PC-3 (cell line): Measurements from ENCODE around the gene PPP3R1. TPM values are rescaled to one million over a fixed set of nuclear protein-coding genes. Genes with fewer than 3 reads are reported as not detected.

Experiments used
- ATAC-seq: fragments of 200-7000 bp; cut with Tn5 transposase; 2 replicates; pipeline ENCODE4 v1.9.1; 2020; ENCODE audit warnings: mild to moderate bottlenecking, moderate library complexity
- BruUV-seq: library from RNA; stranded (reverse); fragments of 400-500 nt; replicated peaks from 2 replicates; lab custom pipeline; 2021; lab: Mats Ljungman, UMichigan
- CTCF ChIA-PET: fragments of 300-600 bp; sonication (Branson Sonifier 250); formaldehyde crosslinking; loops from one replicate; lab custom pipeline; 2022; ENCODE audit warnings: antibody characterized with exemption; lab: Charles Lee
- POLR2A ChIA-PET: fragments of 300-600 bp; sonication (Branson Sonifier 250); formaldehyde crosslinking; loops from one replicate; lab custom pipeline; 2022; ENCODE audit warnings: antibody characterized with exemption; ENCODE audit not compliant: unreplicated experiment; lab: Charles Lee
- DNase-seq: peaks from one replicate; pipeline ENCODE4 v3.0.0-alpha.2; 2015
- H2AFZ ChIP-seq: fragments of 300-600 bp; sonication (generic); 2 replicates; pipeline ENCODE4 v1.6.0; 2016; ENCODE audit warnings: antibody characterized with exemption, low read length
- H3F3A ChIP-seq: fragments of 300-600 bp; sonication (generic); one replicate; pipeline ENCODE4 v1.6.0; 2017; ENCODE audit warnings: antibody characterized with exemption, low read length, control low read depth, mild to moderate bottlenecking; ENCODE audit not compliant: unreplicated experiment
- H3K27ac ChIP-seq: fragments of 300-600 bp; sonication (generic); 2 replicates; pipeline ENCODE4 v1.5.1; 2016; ENCODE audit warnings: mild to moderate bottlenecking, low read length
- H3K27me3 ChIP-seq: fragments of 300-600 bp; sonication (generic); 2 replicates; pipeline ENCODE4 v1.6.1; 2016; ENCODE audit warnings: low read length, mixed read lengths
- H3K36me3 ChIP-seq: fragments of 300-600 bp; sonication (generic); 2 replicates; pipeline ENCODE4 v1.6.1; 2016; ENCODE audit warnings: low read depth, mixed run types, low read length, mixed read lengths
- H3K4me1 ChIP-seq: fragments of 300-600 bp; sonication (generic); 2 replicates; pipeline ENCODE4 v1.5.1; 2016; ENCODE audit warnings: low read length; ENCODE audit not compliant: insufficient read depth
- H3K4me2 ChIP-seq: fragments of 300-600 bp; sonication (generic); 2 replicates; pipeline ENCODE4 v1.6.0; 2016; ENCODE audit warnings: low read length
- H3K4me3 ChIP-seq: fragments of 300-600 bp; sonication (generic); 2 replicates; pipeline ENCODE4 v1.5.1; 2016; ENCODE audit warnings: mild to moderate bottlenecking, low read length, mixed read lengths
- H3K79me2 ChIP-seq: fragments of 300-600 bp; sonication (generic); 2 replicates; pipeline ENCODE4 v1.6.1; 2017; ENCODE audit warnings: low read length, mixed read lengths
- H3K9ac ChIP-seq: fragments of 300-600 bp; sonication (generic); 2 replicates; pipeline ENCODE4 v1.6.0; 2016; ENCODE audit warnings: mild to moderate bottlenecking, low read length
- H3K9me2 ChIP-seq: fragments of 300-600 bp; sonication (generic); replicated peaks from 2 replicates; pipeline ENCODE4 v1.6.1; 2016; ENCODE audit warnings: mixed run types, low read length, mixed read lengths
- H3K9me3 ChIP-seq: fragments of 300-600 bp; sonication (generic); 2 replicates; pipeline ENCODE4 v1.6.1; 2016; ENCODE audit warnings: low read length, mixed read lengths
- H4K20me1 ChIP-seq: fragments of 300-600 bp; sonication (generic); 2 replicates; pipeline ENCODE4 v1.6.1; 2016; ENCODE audit warnings: low read length, mixed read lengths
- CTCF ChIP-seq: fragments of 300-600 bp; sonication (generic); conservative IDR thresholded peaks from 2 replicates; pipeline ENCODE4 v1.5.1; 2017; ENCODE audit warnings: antibody characterized with exemption, low read depth, mild to moderate bottlenecking, low read length
- EZH2 ChIP-seq: fragments of 300-600 bp; sonication (generic); IDR thresholded peaks from one replicate; pipeline ENCODE4 v1.6.1; 2017; ENCODE audit warnings: antibody characterized with exemption, mild to moderate bottlenecking, low read length; ENCODE audit not compliant: unreplicated experiment
- EZH2phosphoT487 ChIP-seq: fragments of 300-600 bp; sonication (generic); IDR thresholded peaks from 2 replicates; pipeline ENCODE4 v1.6.1; 2018; ENCODE audit warnings: mild to moderate bottlenecking, antibody characterized with exemption, low read length, borderline replicate concordance
- intact Hi-C: fragments of 100-400 bp; cut with micrococcal nuclease; formaldehyde crosslinking; loops from 2 replicates; pipeline ENCODE4 v1.9.0; 2023
- total RNA-seq: library from RNA; depleted of rRNA; stranded (reverse); fragments of >200 nt; gene quantifications from 2 replicates; pipeline ENCODE4 v1.2.3, GENCODE V29; 2014

PPP3R1 gene
- total RNA-seq, 1 experiment from 2014 or later, result 13.7 TPM

DNA sequence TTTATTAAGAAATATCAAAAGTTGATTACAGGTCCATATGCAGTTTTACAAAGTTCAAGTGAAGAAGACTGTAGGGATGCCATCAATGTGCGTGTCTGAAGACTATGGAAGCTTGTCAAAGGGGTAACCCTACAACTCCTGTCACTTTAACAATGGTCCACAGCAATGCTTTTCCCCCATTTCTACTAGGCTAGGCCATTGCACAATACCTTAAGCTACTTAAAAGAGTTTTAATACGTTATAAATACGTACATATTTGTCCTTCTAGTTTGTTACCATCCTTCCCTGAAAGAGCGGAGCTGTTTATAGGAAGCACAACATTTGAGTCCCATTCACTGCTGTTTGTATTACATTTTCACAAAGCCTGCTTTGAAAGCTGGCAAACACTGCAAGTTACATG, 40.7 kb upstream of the PPP3R1 start:
- no peak overlapping the region for H3K9ac ChIP-seq
- H3K4me2 ChIP-seq, result no peak overlapping the region
- no peak overlapping the region for H3K4me3 ChIP-seq
- intact Hi-C loops, result loop anchor here (5.0 kb wide), 1 partner anchor 149 kb away; no protein-coding TSS in a partner anchor
- H3K4me1 ChIP-seq, result no peaks in the 10 kb centered on the region; the same call in 1 of the 2 replicates
- ATAC-seq, result no peak
- H3K9me2 ChIP-seq, result no peaks in the 10 kb centered on the region
- no peaks in the 10 kb centered on the region for H4K20me1 ChIP-seq
- no peak overlapping the region for H2AFZ ChIP-seq
- H3K79me2 ChIP-seq, result no peaks in the 10 kb centered on the region
- no peak overlapping the region for H3K27ac ChIP-seq
- H3K27me3 ChIP-seq, result no peaks in the 10 kb centered on the region
- CTCF ChIA-PET, result interaction anchor here (2.0 kb wide), 2 partner anchors 65 to 171 kb away, joined by 11 to 15 read pairs; no protein-coding TSS in a partner anchor
- no peaks in the 10 kb centered on the region for H3F3A ChIP-seq
- H3K9me3 ChIP-seq, result no peaks in the 10 kb centered on the region
- no peak for TF ChIP-seq EZH2phosphoT487
- no peak for TF ChIP-seq EZH2
- no peak for TF ChIP-seq CTCF
- TSS peak; percentile 38 for BruUV-seq
- no peak for DNase-seq
- POLR2A ChIA-PET, result no interaction called here
- no peaks in the 10 kb centered on the region for H3K36me3 ChIP-seq

- Histone ChIP-seq H3K4me1 (no peaks in the 10 kb centered on the region; the same call in 1 of the 2 replicates), H3K79me2 (no peaks in the 10 kb centered on the region), H3K9ac (no peak overlapping the region), H3K27ac (no peak overlapping the region), H3K9me2 (no peaks in the 10 kb centered on the region), H3K36me3 (no peaks in the 10 kb centered on the region), H3K9me3 (no peaks in the 10 kb centered on the region), H3K27me3 (no peaks in the 10 kb centered on the region), H3K4me3 (no peak overlapping the region), H3F3A (no peaks in the 10 kb centered on the region), H3K4me2 (no peak overlapping the region), H4K20me1 (no peaks in the 10 kb centered on the region), H2AFZ (no peak overlapping the region)
- TF ChIP-seq CTCF, result peak; percentile 91
- TF ChIP-seq EZH2phosphoT487, result no peak
- ChIA-PET POLR2A (no interaction called here), CTCF (interaction anchor here (0.5 to 2.0 kb wide), 11 partner anchors 9 to 260 kb away, joined by 3 to 15 read pairs (median 5); no protein-coding TSS in a partner anchor)
- peak; percentile 71 for DNase-seq
- intact Hi-C loops, result loop anchor here (1.0 to 5.0 kb wide), 2 partner anchors 66 to 150 kb away; no protein-coding TSS in a partner anchor
- ATAC-seq, result peak; percentile 76
- no TSS peak for BruUV-seq
Observed at GRCh38 chr2:68292108-68292710, 39.9 kb upstream of the PPP3R1 start.

DNA sequence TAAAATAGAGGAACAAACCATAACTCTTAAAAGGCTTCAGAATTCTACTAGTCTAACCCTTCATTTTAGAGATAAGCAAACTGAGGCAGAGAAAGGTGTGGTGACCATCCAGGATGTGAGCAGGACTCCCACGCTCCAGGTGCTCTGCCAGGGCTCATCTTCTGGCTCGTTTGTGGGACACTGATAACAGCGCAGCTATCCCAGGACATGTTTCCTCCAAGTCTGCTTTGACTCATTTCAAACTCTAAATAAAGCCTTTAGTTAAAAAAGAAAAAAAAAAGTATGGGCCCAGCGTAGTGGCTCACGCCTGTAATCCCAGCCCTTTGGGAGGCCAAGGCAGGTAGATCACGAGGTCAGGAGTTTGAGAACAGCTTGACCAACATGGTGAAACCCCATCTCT, 39.0 kb upstream of the PPP3R1 start:
- Histone ChIP-seq H3K9me3 (no peaks in the 10 kb centered on the region), H3K4me1 (no peaks in the 10 kb centered on the region; the same call in 1 of the 2 replicates), H3K9ac (no peak overlapping the region), H3K9me2 (no peaks in the 10 kb centered on the region), H3F3A (no peaks in the 10 kb centered on the region), H3K79me2 (no peaks in the 10 kb centered on the region), H2AFZ (no peak overlapping the region), H3K27me3 (no peaks in the 10 kb centered on the region), H3K36me3 (no peaks in the 10 kb centered on the region), H3K27ac (no peak overlapping the region), H3K4me3 (no peak overlapping the region), H4K20me1 (no peaks in the 10 kb centered on the region), H3K4me2 (no peak overlapping the region)
- DNase-seq (no peak), ATAC-seq (no peak)
- intact Hi-C loops, result loop anchor here (5.0 kb wide), 1 partner anchor 151 kb away; no protein-coding TSS in a partner anchor
- ChIA-PET POLR2A (no interaction called here), CTCF (interaction anchor here (1.0 to 2.0 kb wide), 3 partner anchors 38 to 169 kb away, joined by 5 to 15 read pairs (median 11); no protein-coding TSS in a partner anchor)
- no TSS peak for BruUV-seq
- no peak for TF ChIP-seq EZH2phosphoT487
